ENCODE measurements around the gene JUN.

DNA sequence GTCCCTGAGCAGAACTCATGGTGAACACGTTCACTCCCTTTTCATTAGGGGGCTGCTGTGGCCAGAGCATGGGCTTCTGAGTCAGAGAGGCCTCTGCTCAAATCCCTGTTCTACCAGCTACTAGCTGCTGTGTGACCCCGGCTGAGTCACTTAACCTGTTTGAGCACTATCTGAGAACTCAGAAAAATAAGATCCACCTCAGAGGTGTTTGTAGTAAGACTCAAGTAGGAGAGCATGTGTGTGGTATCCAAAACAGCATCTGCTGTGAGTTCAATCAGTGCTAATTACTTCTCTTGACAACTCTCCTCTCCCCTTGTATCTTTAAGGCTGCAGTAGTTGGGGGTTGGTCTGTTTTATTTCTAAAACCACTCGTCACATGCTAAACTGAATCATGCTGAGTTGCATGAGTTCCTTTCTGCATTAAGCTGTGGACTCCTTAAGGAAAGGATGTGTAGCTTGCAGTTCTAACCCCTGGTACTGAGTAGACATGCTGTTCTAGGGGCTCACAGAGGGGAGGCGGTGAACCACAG is 39.7 kb upstream of the JUN start:
- TF ChIP-seq, protein P1, sequence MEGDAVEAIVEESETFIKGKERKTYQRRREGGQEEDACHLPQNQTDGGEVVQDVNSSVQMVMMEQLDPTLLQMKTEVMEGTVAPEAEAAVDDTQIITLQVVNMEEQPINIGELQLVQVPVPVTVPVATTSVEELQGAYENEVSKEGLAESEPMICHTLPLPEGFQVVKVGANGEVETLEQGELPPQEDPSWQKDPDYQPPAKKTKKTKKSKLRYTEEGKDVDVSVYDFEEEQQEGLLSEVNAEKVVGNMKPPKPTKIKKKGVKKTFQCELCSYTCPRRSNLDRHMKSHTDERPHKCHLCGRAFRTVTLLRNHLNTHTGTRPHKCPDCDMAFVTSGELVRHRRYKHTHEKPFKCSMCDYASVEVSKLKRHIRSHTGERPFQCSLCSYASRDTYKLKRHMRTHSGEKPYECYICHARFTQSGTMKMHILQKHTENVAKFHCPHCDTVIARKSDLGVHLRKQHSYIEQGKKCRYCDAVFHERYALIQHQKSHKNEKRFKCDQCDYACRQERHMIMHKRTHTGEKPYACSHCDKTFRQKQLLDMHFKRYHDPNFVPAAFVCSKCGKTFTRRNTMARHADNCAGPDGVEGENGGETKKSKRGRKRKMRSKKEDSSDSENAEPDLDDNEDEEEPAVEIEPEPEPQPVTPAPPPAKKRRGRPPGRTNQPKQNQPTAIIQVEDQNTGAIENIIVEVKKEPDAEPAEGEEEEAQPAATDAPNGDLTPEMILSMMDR (conservative IDR thresholded peaks at IDR 0.05; ENCODE audit: low read depth in 2 of 2): peak in 1 of 2 experiments; percentile 33; a peak in 2 of 4 replicates
- no peak for TF ChIP-seq POLR2AphosphoS5 (IDR thresholded peaks at IDR 0.05; ENCODE audit: low read depth)
- no peak for TF ChIP-seq JUNB (IDR thresholded peaks at IDR 0.05; ENCODE audit: unreplicated experiment)
- TF ChIP-seq REST (IDR thresholded peaks at IDR 0.05; ENCODE audit: unreplicated experiment): no peak
- TF ChIP-seq EZH2 (IDR thresholded peaks at IDR 0.05; ENCODE audit: low read depth, unreplicated experiment): no peak
- TF ChIP-seq CREB1 (CRISPR knock-in tag; IDR thresholded peaks at IDR 0.05; ENCODE audit: low read depth): no peak
- TF ChIP-seq EZH2phosphoT487 (IDR thresholded peaks at IDR 0.05; ENCODE audit: unreplicated experiment): no peak
- TF ChIP-seq STAT1 (IDR thresholded peaks at IDR 0.05; ENCODE audit: unreplicated experiment): no peak
- TF ChIP-seq, protein P2, sequence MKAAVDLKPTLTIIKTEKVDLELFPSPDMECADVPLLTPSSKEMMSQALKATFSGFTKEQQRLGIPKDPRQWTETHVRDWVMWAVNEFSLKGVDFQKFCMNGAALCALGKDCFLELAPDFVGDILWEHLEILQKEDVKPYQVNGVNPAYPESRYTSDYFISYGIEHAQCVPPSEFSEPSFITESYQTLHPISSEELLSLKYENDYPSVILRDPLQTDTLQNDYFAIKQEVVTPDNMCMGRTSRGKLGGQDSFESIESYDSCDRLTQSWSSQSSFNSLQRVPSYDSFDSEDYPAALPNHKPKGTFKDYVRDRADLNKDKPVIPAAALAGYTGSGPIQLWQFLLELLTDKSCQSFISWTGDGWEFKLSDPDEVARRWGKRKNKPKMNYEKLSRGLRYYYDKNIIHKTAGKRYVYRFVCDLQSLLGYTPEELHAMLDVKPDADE (IDR thresholded peaks at IDR 0.05): no peak
- no peak for TF ChIP-seq ZNF462 (CRISPR knock-in tag; IDR thresholded peaks at IDR 0.05)
- no peak for TF ChIP-seq ZNF114 (CRISPR knock-in tag; IDR thresholded peaks at IDR 0.05)
- no peak for TF ChIP-seq NANOG (IDR thresholded peaks at IDR 0.05; ENCODE audit: borderline replicate concordance)

All from GM23338 (cell line).